Stimulated activated CD4-positive, alpha-beta T cell treated with anti-CD3 and anti-CD28 coated beads, Interleukin-1b, Interleukin-23, amount 100 ng/mL, for 1 hour (primary cell): ENCODE measurements around the gene KATNIP.

Experiments used
- DNase-seq, 2 donors: peaks; one replicate each; pipeline ENCODE4 v3.0.0-alpha.2; 2020; ENCODE audit warnings: low read depth in 2 of 2

Gene KATNIP

GRCh38 chr16:27549746-27550581 is at the start of gene KATNIP, which contains the start of gene GTF3C1:
TSS of gene KATNIP (plus strand) at chr16:27550144. CDS start at chr16:27550171, 27 bp downstream.
TSS of gene GTF3C1 (minus strand) at chr16:27549913. CDS start at chr16:27549890, 23 bp downstream.
- DNase-seq = peak; percentile 100

- no peak for DNase-seq
These were observed 49.1 kb upstream of the KATNIP start for GRCh38 chr16:27500801-27501200.

- no peak for DNase-seq
These were observed 46.3 kb upstream of the KATNIP start for GRCh38 chr16:27503662-27504061.

GRCh38 chr16:27505297-27506236 is 44.4 kb upstream of the KATNIP start:
- DNase-seq = no peak

- no peak for DNase-seq
These were observed 43.2 kb upstream of the KATNIP start for GRCh38 chr16:27506771-27507170.

- no peak for DNase-seq
These were observed 41.5 kb upstream of the KATNIP start for GRCh38 chr16:27508476-27508875.

- DNase-seq = no peak
These were observed 38.1 kb upstream of the KATNIP start for GRCh38 chr16:27511657-27512448.

- DNase-seq = no peak
These were observed 35.1 kb upstream of the KATNIP start for GRCh38 chr16:27514806-27515205.

GRCh38 chr16:27515874-27516353 is 34.0 kb upstream of the KATNIP start:
- DNase-seq = no peak

- DNase-seq = no peak
These were observed 33.6 kb upstream of the KATNIP start for GRCh38 chr16:27516365-27516764.

- DNase-seq = no peak
These were observed 32.3 kb upstream of the KATNIP start for GRCh38 chr16:27517664-27518063.

GRCh38 chr16:27518226-27518625 is 31.7 kb upstream of the KATNIP start:
- no peak for DNase-seq

GRCh38 chr16:27520982-27521673 is 28.8 kb upstream of the KATNIP start:
- no peak for DNase-seq

GRCh38 chr16:27522173-27522707 is 27.7 kb upstream of the KATNIP start:
- DNase-seq = no peak

GRCh38 chr16:27526180-27526579 is 23.8 kb upstream of the KATNIP start:
- DNase-seq = no peak

GRCh38 chr16:27528294-27528693 is 21.6 kb upstream of the KATNIP start:
- no peak for DNase-seq

GRCh38 chr16:27529962-27530361 is 20.0 kb upstream of the KATNIP start:
- DNase-seq = no peak

- DNase-seq = no peak
These were observed 18.8 kb upstream of the KATNIP start for GRCh38 chr16:27531186-27531585.

- DNase-seq = no peak
These were observed 17.8 kb upstream of the KATNIP start for GRCh38 chr16:27531826-27532800.
